ENCODE measurements around the gene ARSB.

DNA sequence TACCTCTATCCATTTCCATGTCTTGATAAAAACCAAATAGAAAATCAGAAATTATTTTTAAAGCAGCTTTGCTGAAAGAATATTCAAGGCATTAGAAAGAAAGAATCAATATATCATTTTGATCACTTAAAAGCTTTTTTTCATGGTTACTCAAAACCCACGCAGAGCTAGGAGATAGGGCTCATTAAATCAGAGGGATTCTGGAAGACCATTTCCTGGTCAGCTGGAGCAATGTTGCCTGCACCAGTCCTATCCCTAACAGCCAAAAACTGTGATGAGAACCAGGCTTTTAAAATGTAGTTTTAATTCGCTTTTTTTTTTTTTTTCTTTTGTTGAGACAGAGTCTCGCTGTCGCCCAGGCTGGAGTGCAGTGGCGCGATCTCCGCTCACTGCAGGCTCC lies 72.3 kb downstream of the ARSB start:
- TF ChIP-seq CTCF (IDR thresholded peaks at IDR 0.05; ENCODE audit: low read depth, low read length) (no peak), EZH2phosphoT487 (IDR thresholded peaks at IDR 0.05; ENCODE audit: low read depth) (no peak)
